IPS-15b (cell line): ENCODE measurements around the gene TRPC3.

ENCODE experiments used
- H3K27me3 ChIP-seq: one replicate; pipeline ENCODE4 v1.6.1; 2013; ENCODE audit warnings: low read length; ENCODE audit not compliant: control insufficient read depth, insufficient read depth
- H3K36me3 ChIP-seq: one replicate; pipeline ENCODE4 v1.6.1; 2013; ENCODE audit warnings: low read length; ENCODE audit not compliant: control insufficient read depth, insufficient read depth
- H3K4me1 ChIP-seq: one replicate; pipeline ENCODE4 v1.6.1; 2013; ENCODE audit warnings: mild to moderate bottlenecking, low read length; ENCODE audit not compliant: control insufficient read depth, insufficient read depth
- H3K4me3 ChIP-seq: one replicate; pipeline ENCODE4 v1.5.1; 2013; ENCODE audit warnings: low read depth, low read length
- H3K9ac ChIP-seq: one replicate; pipeline ENCODE4 v1.6.1; 2013; ENCODE audit warnings: low read depth, mild to moderate bottlenecking, low read length
- H3K9me3 ChIP-seq: one replicate; pipeline ENCODE4 v1.6.1; 2013; ENCODE audit warnings: mild to moderate bottlenecking, low read length; ENCODE audit not compliant: control insufficient read depth, insufficient read depth

TRPC3 gene

DNA sequence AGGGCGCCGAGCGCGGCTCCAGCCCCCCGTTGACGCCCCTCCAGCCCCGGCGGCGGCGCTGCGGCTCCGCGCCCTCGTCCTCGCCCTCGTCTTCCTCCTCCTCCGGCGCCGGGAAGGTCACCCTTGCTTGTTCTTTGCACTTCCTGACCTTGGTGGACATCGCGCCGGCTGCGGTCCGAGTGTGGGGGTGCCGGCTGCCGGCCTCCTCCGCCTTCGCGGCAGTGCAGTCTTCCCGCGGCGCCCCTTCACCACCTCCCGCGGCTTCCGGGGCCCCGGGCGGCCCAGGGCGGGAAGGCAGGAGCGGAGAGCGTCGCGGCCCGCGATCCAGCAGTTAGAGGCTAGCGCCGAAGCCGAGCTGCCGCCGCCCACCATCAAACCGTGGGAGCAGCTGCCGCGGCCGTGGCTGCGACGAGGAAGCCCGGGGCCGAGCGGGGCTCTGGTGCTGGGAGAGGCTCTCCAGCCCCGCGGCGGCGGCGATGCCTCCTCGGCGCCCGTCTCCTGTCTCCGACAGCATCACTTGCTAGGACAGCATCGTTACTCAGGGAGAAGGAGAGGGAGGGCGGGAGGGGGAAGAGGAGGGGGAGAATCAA lies at the start of gene TRPC3:
TRPC3 (minus strand) TSS at position 540 of the 590 bp plus-strand sequence; CDS start at position 160, 380 bp downstream.
- H3K9ac ChIP-seq, result peak within 1 kb of the TSS; percentile 60
- no peaks in the 10 kb centered on the region for H3K36me3 ChIP-seq
- H3K27me3 ChIP-seq, result peaks cover 71% of the 10 kb centered on the region
- peaks cover 5% of the 10 kb centered on the region for H3K4me1 ChIP-seq
- H3K4me3 ChIP-seq, result peak within 1 kb of the TSS; percentile 76
- no peaks in the 10 kb centered on the region for H3K9me3 ChIP-seq

- no peaks in the 10 kb centered on the region for H3K9me3 ChIP-seq
- no peaks in the 10 kb centered on the region for H3K27me3 ChIP-seq
- H3K9ac ChIP-seq, result no peak overlapping the region
- H3K36me3 ChIP-seq, result no peaks in the 10 kb centered on the region
- no peak overlapping the region for H3K4me3 ChIP-seq
- H3K4me1 ChIP-seq, result no peaks in the 10 kb centered on the region
Observed at GRCh38 chr4:122000849-122001248, 49.0 kb upstream of the TRPC3 start.

DNA sequence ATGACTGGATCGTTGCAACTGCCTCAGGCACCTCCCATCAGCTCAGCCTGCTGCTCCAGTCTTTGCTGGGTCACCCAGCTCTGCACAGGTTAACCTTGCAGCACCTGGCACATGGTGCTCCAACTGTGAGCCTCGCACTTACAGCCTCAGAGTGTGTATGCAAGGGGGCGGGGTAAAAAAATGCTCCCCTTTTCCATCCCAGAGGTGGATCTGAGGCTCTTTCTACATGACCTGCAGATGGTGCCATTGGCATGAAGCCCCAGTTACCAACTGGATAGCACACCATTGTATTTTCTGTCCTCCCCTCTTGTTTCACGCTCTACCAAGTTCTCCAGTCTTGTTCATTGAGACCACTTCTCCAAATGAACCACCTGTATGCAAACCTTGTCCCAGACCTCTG lies 46.2 kb upstream of the TRPC3 start:
- H3K4me3 ChIP-seq, result no peak overlapping the region
- H3K9me3 ChIP-seq, result no peaks in the 10 kb centered on the region
- H3K27me3 ChIP-seq, result no peaks in the 10 kb centered on the region
- no peak overlapping the region for H3K9ac ChIP-seq
- no peaks in the 10 kb centered on the region for H3K36me3 ChIP-seq
- H3K4me1 ChIP-seq, result no peaks in the 10 kb centered on the region

- Histone ChIP-seq H3K36me3 (no peaks in the 10 kb centered on the region), H3K27me3 (no peaks in the 10 kb centered on the region), H3K4me1 (no peaks in the 10 kb centered on the region), H3K4me3 (no peak overlapping the region), H3K9ac (no peak overlapping the region), H3K9me3 (no peaks in the 10 kb centered on the region)
Observed at GRCh38 chr4:121995790-121996537, 44.1 kb upstream of the TRPC3 start.

DNA sequence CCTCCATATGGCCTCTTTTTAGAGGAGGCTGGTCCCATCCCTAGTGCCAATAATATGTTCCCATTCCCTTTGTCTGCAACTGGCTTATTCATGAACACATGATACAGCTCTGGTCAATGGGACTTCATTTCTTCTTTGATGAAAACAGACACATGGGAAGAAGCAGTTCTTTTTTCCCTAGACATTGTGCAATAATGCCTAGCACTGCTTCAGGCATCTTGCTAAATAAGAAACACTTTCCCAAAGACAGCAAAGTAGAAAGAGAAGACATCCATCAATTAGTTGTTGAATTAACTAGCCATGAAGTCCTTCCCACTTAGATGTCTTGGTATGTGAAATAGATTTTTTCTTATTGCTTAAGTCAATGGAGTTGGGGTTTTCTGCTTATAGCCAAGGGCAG lies 40.1 kb upstream of the TRPC3 start:
- Histone ChIP-seq H3K9ac (no peak overlapping the region), H3K27me3 (no peaks in the 10 kb centered on the region), H3K9me3 (no peaks in the 10 kb centered on the region), H3K4me3 (no peak overlapping the region), H3K36me3 (no peaks in the 10 kb centered on the region), H3K4me1 (no peaks in the 10 kb centered on the region)

- Histone ChIP-seq H3K4me1 (no peaks in the 10 kb centered on the region), H3K9ac (no peak overlapping the region), H3K36me3 (no peaks in the 10 kb centered on the region), H3K27me3 (no peaks in the 10 kb centered on the region), H3K4me3 (no peak overlapping the region), H3K9me3 (no peaks in the 10 kb centered on the region)
Observed at GRCh38 chr4:121990489-121990888, 38.6 kb upstream of the TRPC3 start.

DNA sequence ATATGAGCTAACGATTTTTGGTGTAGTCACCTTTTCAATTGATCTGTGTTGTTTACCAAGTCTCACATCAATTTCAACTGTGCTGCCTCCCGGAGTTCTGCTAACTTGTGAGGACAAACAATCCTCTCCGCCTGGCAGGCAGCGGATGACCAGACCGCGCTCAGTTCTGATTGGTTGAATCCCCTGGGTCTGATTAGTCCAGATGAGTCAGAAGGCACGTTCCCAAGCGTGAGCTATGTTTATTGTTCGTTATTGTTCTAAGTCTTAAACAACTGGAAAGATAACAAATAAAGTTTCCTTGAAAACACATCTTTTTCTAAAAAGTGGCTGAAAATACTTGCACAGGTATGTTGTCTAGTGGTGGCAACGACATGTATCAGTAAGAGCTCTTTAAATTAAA lies 37.9 kb upstream of the TRPC3 start:
- H3K4me1 ChIP-seq, result no peaks in the 10 kb centered on the region
- no peaks in the 10 kb centered on the region for H3K27me3 ChIP-seq
- no peak overlapping the region for H3K4me3 ChIP-seq
- no peak overlapping the region for H3K9ac ChIP-seq
- no peaks in the 10 kb centered on the region for H3K36me3 ChIP-seq
- H3K9me3 ChIP-seq, result no peaks in the 10 kb centered on the region

DNA sequence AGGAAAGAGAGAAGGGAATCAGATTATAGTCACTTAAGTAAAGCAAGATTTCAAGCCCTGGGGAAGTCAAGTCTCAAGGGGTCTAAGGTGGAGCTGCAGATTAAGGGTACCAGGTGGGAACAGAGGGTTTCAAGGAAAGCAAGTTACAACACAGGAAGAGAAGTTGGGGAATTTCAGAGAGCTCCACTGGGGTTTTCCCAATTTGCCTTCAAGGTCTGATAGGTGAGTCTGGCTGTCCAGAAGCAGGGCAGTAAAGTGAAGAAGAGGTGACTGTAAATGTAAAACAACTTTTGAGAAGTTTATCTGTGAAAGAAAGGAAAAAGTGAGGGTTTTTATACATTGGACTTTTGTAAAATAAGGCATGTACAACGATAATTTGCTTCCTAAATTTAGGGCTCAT lies 37.1 kb upstream of the TRPC3 start:
- Histone ChIP-seq H3K9me3 (no peaks in the 10 kb centered on the region), H3K27me3 (no peaks in the 10 kb centered on the region), H3K4me1 (no peaks in the 10 kb centered on the region), H3K36me3 (no peaks in the 10 kb centered on the region), H3K9ac (no peak overlapping the region), H3K4me3 (no peak overlapping the region)

DNA sequence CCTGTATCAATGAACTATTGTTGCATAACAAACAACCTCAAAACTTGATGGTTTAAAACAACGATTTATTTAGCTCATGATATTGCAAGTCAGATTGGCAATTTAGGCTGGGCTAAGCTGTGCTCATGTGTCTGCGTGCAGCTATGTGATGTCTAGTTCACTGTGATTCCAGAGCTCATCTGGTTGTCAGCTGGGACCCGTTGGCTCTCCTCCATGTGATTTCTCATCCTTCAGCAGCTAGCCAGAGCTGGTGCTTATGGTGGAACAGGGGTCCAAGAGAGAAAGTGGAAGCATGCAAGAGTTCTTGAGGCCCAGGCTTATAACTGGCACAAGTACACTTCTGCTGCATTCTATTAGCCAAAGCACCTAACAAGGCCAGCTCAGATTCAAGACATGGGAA lies 28.8 kb upstream of the TRPC3 start:
- Histone ChIP-seq H3K27me3 (no peaks in the 10 kb centered on the region), H3K9me3 (no peaks in the 10 kb centered on the region), H3K4me1 (no peaks in the 10 kb centered on the region), H3K4me3 (no peak overlapping the region), H3K36me3 (no peaks in the 10 kb centered on the region), H3K9ac (no peak overlapping the region)

- no peaks in the 10 kb centered on the region for H3K36me3 ChIP-seq
- H3K9ac ChIP-seq, result no peak overlapping the region
- no peak overlapping the region for H3K4me3 ChIP-seq
- no peaks in the 10 kb centered on the region for H3K9me3 ChIP-seq
- no peaks in the 10 kb centered on the region for H3K27me3 ChIP-seq
- no peaks in the 10 kb centered on the region for H3K4me1 ChIP-seq
Observed at GRCh38 chr4:121978172-121978516, 26.3 kb upstream of the TRPC3 start.

GRCh38 chr4:121977251-121978171 lies 25.7 kb upstream of the TRPC3 start:
- H3K9ac ChIP-seq, result no peak overlapping the region

More at GRCh38 chr4:121977251-121978171, 25.7 kb upstream of the TRPC3 start:
- Histone ChIP-seq H3K4me1 (no peaks in the 10 kb centered on the region), H3K4me3 (no peak overlapping the region), H3K9me3 (no peaks in the 10 kb centered on the region), H3K36me3 (no peaks in the 10 kb centered on the region), H3K27me3 (no peaks in the 10 kb centered on the region)
